ENCODE data around the gene NRL.

NRL gene

GRCh38 chr14:24135834-24136683, 21.3 kb upstream of the NRL start, which contains the start of gene PSME1:
Gene PSME1 (plus strand): TSS chr14:24136194. CDS start chr14:24136263, 69 bp downstream.
- peak; percentile 79 for DNase-seq
- in situ Hi-C loops (cut with HindIII; ENCODE audit: low pct_ligation_motif_present, low sequenced_read_pairs), result no loop called here
- peak within 1 kb of the TSS; percentile 74 for H3K27ac ChIP-seq
- H3K36me3 ChIP-seq (replicated peaks), result peaks cover 11% of the 10 kb centered on the region
- no peak for TF ChIP-seq CTCF (IDR thresholded peaks at IDR 0.05; ENCODE audit: low read depth, low read length, missing control alignments)
- H3K4me3 ChIP-seq (ENCODE audit: low read depth, low read length), result peak within 1 kb of the TSS; percentile 77
- H3K27me3 ChIP-seq (replicated peaks), result no peaks in the 10 kb centered on the region

- no peak overlapping the region for H3K27ac ChIP-seq
- H3K4me3 ChIP-seq (ENCODE audit: low read depth, low read length), result peak overlapping the region; percentile 77
These were observed 20.8 kb upstream of the NRL start for GRCh38 chr14:24135584-24135833.

GRCh38 chr14:24133735-24134134, 19.0 kb upstream of the NRL start:
- no peak overlapping the region for H3K4me3 ChIP-seq (ENCODE audit: low read depth, low read length)
- H3K27ac ChIP-seq, result no peak overlapping the region
- H3K36me3 ChIP-seq (replicated peaks), result peaks cover 11% of the 10 kb centered on the region
- DNase-seq, result no peak
- in situ Hi-C loops (cut with HindIII; ENCODE audit: low pct_ligation_motif_present, low sequenced_read_pairs), result no loop called here
- TF ChIP-seq CTCF (IDR thresholded peaks at IDR 0.05; ENCODE audit: low read depth, low read length, missing control alignments), result no peak
- no peaks in the 10 kb centered on the region for H3K27me3 ChIP-seq (replicated peaks)

More at GRCh38 chr14:24135584-24135833, 20.8 kb upstream of the NRL start:
- in situ Hi-C loops (cut with HindIII; ENCODE audit: low pct_ligation_motif_present, low sequenced_read_pairs), result no loop called here
- no peak for DNase-seq
- Histone ChIP-seq H3K27me3 (replicated peaks) (no peaks in the 10 kb centered on the region), H3K36me3 (replicated peaks) (peaks cover 11% of the 10 kb centered on the region)
- TF ChIP-seq CTCF (IDR thresholded peaks at IDR 0.05; ENCODE audit: low read depth, low read length, missing control alignments), result no peak

GRCh38 chr14:24132976-24133375, 18.2 kb upstream of the NRL start:
- H3K4me3 ChIP-seq (ENCODE audit: low read depth, low read length), result no peak overlapping the region

GRCh38 chr14:24132061-24132685, 17.4 kb upstream of the NRL start:
- no peak for TF ChIP-seq CTCF (IDR thresholded peaks at IDR 0.05; ENCODE audit: low read depth, low read length, missing control alignments)
- no peak overlapping the region for H3K4me3 ChIP-seq (ENCODE audit: low read depth, low read length)
- no peaks in the 10 kb centered on the region for H3K36me3 ChIP-seq (replicated peaks)
- DNase-seq, result no peak
- H3K27ac ChIP-seq, result no peak overlapping the region
- in situ Hi-C loops (cut with HindIII; ENCODE audit: low pct_ligation_motif_present, low sequenced_read_pairs), result no loop called here
- no peaks in the 10 kb centered on the region for H3K27me3 ChIP-seq (replicated peaks)

More at GRCh38 chr14:24132976-24133375, 18.2 kb upstream of the NRL start:
- Histone ChIP-seq H3K36me3 (replicated peaks) (peaks cover 5% of the 10 kb centered on the region), H3K27ac (no peak overlapping the region), H3K27me3 (replicated peaks) (no peaks in the 10 kb centered on the region)
- TF ChIP-seq CTCF (IDR thresholded peaks at IDR 0.05; ENCODE audit: low read depth, low read length, missing control alignments), result no peak
- in situ Hi-C loops (cut with HindIII; ENCODE audit: low pct_ligation_motif_present, low sequenced_read_pairs), result no loop called here
- DNase-seq, result no peak

All from brain microvascular endothelial cell (primary cell).